Calu3 (cell line): ENCODE measurements around the gene FKBP8. TPM values are rescaled to one million over a fixed set of nuclear protein-coding genes. Genes with fewer than 3 reads are reported as not detected.

Source experiments
- BruUV-seq: library from RNA; stranded (reverse); fragments of 400-500 nt; replicated peaks from 2 replicates; lab custom pipeline; 2021; lab: Mats Ljungman, UMichigan
- CTCF ChIA-PET: fragments of 300-600 bp; sonication (Branson Sonifier 250); formaldehyde crosslinking; loops from one replicate; lab custom pipeline; 2022; ENCODE audit warnings: antibody characterized with exemption; lab: Charles Lee
- DNase-seq: peaks from one replicate; pipeline ENCODE4 v3.0.0; 2022
- H3K27ac Mint-ChIP-seq: one replicate; pipeline ENCODE4 v1.8.0; 2022; ENCODE audit warnings: mixed read lengths; ENCODE audit not compliant: unreplicated experiment
- H3K27me3 Mint-ChIP-seq: one replicate; pipeline ENCODE4 v1.8.0; 2022; ENCODE audit warnings: mixed read lengths; ENCODE audit not compliant: unreplicated experiment
- H3K36me3 Mint-ChIP-seq: one replicate; pipeline ENCODE4 v1.8.0; 2022; ENCODE audit warnings: mild to moderate bottlenecking, moderate library complexity, mixed read lengths; ENCODE audit not compliant: insufficient read depth, unreplicated experiment
- H3K4me1 Mint-ChIP-seq: one replicate; pipeline ENCODE4 v1.8.0; 2022; ENCODE audit warnings: mild to moderate bottlenecking, low read depth, mixed read lengths; ENCODE audit not compliant: unreplicated experiment
- H3K4me3 Mint-ChIP-seq: one replicate; pipeline ENCODE4 v1.8.0; 2022; ENCODE audit warnings: mild to moderate bottlenecking, low read depth, moderate library complexity, mixed read lengths; ENCODE audit not compliant: unreplicated experiment
- H3K9me3 Mint-ChIP-seq: one replicate; pipeline ENCODE4 v1.8.0; 2022; ENCODE audit warnings: low read depth, mixed read lengths; ENCODE audit not compliant: unreplicated experiment
- intact Hi-C: fragments of 100-400 bp; cut with micrococcal nuclease; formaldehyde crosslinking; loops from one replicate; pipeline ENCODE4 v1.10.0; 2022; ENCODE audit not compliant: unreplicated experiment
- total RNA-seq: library from RNA; stranded (reverse); gene quantifications from 2 replicates; pipeline ENCODE4 v1.2.3, GENCODE V29; 2022
- TF ChIP-seq, protein P1 (sequence below): fragments of 200-600 bp; IDR thresholded peaks from one replicate; pipeline ENCODE4 v1.8.0; 2022; ENCODE audit warnings: antibody characterized with exemption; ENCODE audit not compliant: unreplicated experiment

Gene FKBP8
- total RNA-seq, 1 experiment from 2014 or later, result 123 TPM

DNA sequence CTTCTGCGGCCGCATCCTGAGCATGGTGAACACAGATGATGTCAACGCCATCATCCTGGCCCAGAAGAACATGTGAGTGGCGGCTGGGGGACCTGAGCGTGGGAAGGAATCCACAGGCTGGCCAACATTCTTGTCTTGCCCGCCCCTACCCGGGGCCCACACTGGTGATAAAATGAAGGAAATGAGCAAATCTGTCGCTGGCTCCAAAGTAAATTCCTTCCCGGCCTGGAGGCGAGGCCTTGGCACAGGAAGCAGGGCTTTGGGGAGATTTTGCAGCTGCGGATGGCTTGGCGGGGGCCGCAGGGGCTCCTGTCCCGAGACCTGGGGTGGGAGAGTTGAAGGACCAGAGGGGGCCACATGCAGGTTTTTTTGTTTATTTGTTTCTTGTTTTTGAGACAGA lies 18.7 kb upstream of the FKBP8 start:
- Mint-ChIP-seq H3K9me3 (no peaks in the 10 kb centered on the region), H3K4me3 (no peak overlapping the region), H3K27ac (no peak overlapping the region), H3K27me3 (no peaks in the 10 kb centered on the region), H3K36me3 (peaks cover 32% of the 10 kb centered on the region), H3K4me1 (peaks cover 8% of the 10 kb centered on the region)
- TF ChIP-seq, protein P1, sequence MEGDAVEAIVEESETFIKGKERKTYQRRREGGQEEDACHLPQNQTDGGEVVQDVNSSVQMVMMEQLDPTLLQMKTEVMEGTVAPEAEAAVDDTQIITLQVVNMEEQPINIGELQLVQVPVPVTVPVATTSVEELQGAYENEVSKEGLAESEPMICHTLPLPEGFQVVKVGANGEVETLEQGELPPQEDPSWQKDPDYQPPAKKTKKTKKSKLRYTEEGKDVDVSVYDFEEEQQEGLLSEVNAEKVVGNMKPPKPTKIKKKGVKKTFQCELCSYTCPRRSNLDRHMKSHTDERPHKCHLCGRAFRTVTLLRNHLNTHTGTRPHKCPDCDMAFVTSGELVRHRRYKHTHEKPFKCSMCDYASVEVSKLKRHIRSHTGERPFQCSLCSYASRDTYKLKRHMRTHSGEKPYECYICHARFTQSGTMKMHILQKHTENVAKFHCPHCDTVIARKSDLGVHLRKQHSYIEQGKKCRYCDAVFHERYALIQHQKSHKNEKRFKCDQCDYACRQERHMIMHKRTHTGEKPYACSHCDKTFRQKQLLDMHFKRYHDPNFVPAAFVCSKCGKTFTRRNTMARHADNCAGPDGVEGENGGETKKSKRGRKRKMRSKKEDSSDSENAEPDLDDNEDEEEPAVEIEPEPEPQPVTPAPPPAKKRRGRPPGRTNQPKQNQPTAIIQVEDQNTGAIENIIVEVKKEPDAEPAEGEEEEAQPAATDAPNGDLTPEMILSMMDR, result no peak
- DNase-seq, result no peak
- intact Hi-C loops, result no loop called here
- no TSS peak for BruUV-seq
- CTCF ChIA-PET, result no interaction called here

- no TSS peak for BruUV-seq
- CTCF ChIA-PET, result no interaction called here
- Mint-ChIP-seq H3K4me3 (no peak overlapping the region), H3K27me3 (no peaks in the 10 kb centered on the region), H3K4me1 (peaks cover 8% of the 10 kb centered on the region), H3K36me3 (peaks cover 28% of the 10 kb centered on the region), H3K27ac (no peak overlapping the region), H3K9me3 (no peaks in the 10 kb centered on the region)
- intact Hi-C loops, result no loop called here
- TF ChIP-seq, protein P1, result no peak
- DNase-seq, result no peak
These were observed 16.3 kb upstream of the FKBP8 start for GRCh38 chr19:18559685-18560084.

DNA sequence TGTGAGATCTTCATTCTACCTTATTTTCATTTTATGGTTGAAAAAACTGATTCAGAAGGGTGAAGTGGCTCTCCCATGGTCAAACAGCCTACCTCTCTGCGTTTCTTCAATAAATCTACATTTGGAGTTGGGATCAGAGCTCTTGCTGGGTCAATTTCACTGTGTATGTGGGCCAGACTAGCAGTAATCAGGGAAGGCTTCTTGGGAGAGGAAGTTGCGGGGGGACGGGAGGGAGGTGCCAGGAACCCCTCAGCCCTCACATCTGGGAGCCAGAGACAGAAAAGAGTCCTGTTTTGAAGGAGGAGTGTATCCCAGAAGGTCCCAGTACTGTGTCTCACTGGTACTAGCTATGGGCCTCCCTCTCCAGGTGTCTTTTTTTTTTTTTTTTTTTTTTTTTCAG lies 15.2 kb upstream of the FKBP8 start:
- CTCF ChIA-PET, result no interaction called here
- H3K27ac Mint-ChIP-seq, result peak overlapping the region; percentile 87
- no peak for DNase-seq
- H3K9me3 Mint-ChIP-seq, result no peaks in the 10 kb centered on the region
- H3K4me3 Mint-ChIP-seq, result peak overlapping the region; percentile 81
- no TSS peak for BruUV-seq
- TF ChIP-seq, protein P1, result no peak
- peaks cover 24% of the 10 kb centered on the region for H3K36me3 Mint-ChIP-seq
- no peaks in the 10 kb centered on the region for H3K27me3 Mint-ChIP-seq
- H3K4me1 Mint-ChIP-seq, result peaks cover 8% of the 10 kb centered on the region
- intact Hi-C loops, result no loop called here

GRCh38 chr19:18558202-18558555 lies 14.8 kb upstream of the FKBP8 start:
- peak overlapping the region; percentile 87 for H3K27ac Mint-ChIP-seq
- peaks cover 24% of the 10 kb centered on the region for H3K36me3 Mint-ChIP-seq
- H3K4me1 Mint-ChIP-seq, result peaks cover 8% of the 10 kb centered on the region
- CTCF ChIA-PET, result no interaction called here
- BruUV-seq, result no TSS peak
- TF ChIP-seq, protein P1, result no peak
- peak overlapping the region; percentile 81 for H3K4me3 Mint-ChIP-seq
- intact Hi-C loops, result no loop called here
- no peak for DNase-seq
- H3K9me3 Mint-ChIP-seq, result no peaks in the 10 kb centered on the region
- no peaks in the 10 kb centered on the region for H3K27me3 Mint-ChIP-seq
